ENCODE data around the gene GRM4.

The GRM4 gene

DNA sequence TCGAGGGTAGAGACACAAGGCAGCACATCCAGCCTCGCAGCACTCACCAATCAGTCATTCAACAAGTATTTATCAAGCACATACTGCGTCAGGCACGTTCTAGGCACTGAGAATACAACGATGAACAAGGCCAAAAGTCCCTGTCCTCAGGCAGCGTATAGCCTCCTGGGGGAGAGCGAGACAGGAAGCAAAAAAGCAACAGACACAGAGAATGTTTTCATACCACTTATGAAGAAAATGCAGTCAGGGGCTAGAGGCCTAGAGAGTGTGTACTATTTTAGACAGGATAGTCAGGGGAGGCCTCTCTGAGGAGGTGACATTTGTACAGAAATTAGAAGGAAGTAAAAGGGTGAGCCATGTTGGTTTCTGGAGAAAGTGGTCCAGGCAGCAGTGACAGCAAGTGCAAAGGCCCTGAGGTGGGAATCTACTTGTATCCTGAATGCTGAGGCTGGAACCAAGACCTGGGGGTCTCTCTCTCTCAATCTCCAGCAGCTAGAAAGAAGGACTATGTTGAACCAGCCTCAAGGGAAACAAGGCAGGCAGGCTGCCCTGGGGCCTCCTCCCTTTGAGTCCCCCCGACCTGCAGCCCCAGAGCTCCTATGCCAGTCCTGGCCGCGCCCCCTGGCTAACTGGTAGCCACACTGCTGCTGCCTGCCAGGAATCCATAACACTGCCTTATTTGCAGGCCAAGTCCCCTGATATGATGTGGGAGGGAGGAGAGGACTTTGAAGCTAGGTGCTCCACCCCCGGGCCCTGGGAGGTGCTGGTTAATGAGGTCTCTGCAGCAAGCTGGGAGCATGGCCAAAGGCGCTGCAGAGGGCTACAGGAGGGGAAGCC, 151.2 kb downstream of the GRM4 start:
- no peak for DNase-seq (ENCODE audit: low spot score)

DNA sequence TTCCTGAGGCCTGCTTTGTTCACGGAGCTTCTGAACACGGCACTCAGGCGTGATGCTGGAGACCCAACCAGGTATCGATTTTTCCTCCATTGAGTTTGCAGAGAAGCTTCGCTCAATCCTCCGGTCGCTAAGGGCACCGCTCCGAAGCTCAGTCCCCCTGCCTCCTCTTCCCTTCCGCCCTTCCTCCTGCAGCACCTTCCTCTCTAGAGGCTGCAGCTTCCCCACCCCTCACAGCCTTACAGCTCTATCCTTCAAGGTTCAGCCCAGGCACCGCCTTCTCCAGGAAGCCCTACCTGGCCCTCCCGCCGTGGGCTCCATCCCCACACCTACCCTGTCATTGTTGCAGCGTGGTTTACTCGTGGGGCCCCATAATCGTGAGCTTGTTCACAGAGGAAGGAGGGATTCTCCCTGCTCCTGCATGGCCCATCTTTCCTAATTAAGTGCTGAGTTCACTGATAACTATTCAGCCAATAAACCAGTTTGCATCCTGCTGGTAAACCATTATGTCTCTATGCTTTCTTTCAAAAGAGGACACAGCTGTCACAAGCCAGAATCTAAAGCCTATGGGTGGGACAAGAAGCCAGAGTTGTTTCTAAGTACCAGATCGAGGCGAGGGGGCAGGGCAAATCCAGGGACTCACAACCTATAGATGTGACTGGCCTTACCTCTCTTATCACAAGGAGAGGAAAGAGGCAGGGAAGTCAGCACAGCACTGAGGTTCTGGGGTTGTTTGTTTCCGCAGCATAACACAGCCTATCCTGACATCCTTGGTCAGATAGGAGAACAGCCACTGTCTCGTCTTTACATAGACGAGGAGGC, 152.0 kb downstream of the GRM4 start:
- DNase-seq (ENCODE audit: low spot score) = no peak

DNA sequence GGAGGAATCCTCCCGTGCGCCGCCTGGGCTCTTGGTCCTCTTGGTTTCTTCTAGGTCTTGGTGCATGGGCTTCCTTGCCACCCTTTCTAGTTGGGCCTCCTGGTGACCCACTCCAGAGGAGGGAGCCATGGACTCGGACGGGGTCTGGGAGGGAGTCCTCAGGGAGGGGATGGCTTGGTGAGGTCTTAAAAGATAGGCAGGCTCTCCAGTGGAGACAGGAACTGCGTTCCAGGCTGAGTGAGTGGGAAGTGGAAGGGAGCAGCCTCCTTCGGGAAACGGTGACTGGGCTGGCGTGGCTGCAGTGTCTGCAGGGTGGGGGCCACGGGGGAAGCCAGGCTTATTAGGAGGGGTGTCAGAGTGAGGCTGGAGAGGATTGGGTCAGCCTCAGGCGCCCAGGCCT, 152.8 kb downstream of the GRM4 start:
- no peak for DNase-seq (ENCODE audit: low spot score)

DNA sequence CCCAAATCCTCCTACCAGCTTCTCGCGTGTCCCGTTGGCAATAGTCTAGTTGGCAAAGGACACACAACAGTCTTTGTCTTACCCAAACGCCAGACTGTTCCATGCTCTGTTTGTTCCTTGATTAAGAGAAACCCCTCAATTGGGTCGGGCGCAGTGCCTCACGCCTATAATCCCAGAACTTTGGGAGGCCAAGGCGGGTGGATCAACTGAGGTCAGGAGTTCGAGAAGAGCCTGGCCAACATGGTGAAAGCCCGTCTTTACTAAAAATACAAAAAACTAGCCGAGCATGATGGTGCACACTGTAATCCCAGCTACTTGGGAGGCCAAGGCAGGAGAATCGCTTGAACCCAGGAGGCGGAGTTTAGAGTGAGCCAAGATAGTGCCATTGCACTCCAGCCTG, 153.7 kb downstream of the GRM4 start:
- DNase-seq (ENCODE audit: low spot score) = no peak

DNA sequence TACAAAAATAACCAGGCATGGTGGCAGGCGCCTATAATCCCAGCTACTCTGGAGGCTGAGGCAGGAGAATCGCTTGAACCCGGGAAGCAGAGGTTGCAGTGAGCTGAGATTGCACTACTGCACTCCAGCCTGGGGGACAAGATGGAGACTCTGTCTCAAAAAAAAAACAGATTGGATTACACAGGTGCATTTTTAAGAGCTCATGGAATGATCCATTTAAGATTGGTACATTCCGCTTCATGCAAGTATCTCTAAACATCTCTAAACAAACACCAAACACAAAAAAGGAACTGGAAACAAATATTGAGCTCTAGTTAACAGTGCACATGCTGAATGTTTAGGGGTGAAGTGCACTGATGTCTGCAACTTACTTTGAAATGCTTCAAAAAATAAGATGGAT, 154.3 kb downstream of the GRM4 start:
- DNase-seq (ENCODE audit: low spot score) = no peak

DNA sequence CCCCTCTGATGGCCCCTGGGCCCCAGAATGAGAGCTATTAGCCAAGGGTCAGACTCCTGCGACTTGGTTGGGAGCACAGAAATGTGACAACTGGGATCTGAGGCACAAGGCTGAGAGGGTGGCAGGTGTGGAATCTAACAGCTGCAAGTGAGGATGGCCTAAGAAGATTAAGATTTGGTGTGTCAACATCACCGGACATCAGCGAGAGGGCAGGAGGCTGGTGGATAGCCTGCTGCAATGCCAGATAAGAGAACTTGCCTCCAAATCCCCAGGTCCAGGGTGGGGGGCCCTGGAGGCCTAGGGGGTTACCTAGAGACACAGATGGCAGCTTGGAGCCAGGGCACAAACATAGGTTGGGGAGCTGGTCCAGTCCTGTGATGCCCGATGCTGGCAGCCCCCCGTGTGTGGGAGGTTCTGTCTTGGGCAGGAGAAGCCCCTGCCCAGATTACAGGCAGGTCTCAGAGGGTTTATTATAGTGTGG, 155.8 kb downstream of the GRM4 start:
- no peak for DNase-seq (ENCODE audit: low spot score)

DNA sequence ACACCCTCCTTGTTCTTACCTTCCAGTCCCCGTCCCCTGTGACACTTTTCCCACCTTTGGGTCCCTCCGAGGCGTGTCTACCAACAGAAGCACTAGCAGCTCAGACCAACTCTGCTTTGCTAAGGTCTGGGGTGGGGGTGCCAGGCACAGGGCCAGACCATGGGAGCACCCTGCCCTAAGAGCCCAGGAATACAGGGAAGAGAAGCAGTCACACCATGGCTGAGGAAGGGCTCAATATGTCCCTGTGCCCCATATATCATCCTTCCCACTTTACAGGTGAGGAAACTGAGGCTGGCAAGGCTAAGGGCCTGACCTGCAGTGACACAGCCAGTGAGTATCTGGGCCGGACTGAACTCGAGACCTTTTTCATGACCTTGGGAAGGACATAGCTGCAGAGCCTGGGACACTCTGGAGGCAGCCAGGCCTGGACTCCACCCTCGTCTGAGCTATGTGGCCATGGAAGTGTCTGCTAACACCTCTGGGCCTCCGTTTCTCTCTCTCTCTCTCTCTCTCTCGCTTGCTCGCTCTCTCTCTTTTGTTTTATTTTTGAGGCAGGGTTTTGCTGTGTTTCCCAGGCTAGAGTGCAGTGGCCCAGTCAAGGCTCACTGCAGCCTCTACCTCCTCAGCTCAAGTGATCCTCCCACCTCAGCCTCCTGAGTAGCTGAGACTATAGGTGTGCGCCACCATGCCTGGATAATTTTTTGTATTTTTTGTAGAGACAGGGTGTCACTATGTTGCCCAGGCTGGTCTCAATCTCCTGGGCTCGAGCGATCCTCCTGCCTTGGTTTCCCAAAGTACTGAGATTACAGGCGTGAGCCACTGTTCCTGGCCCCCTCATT, 156.7 kb downstream of the GRM4 start:
- DNase-seq (ENCODE audit: low spot score) = no peak

DNA sequence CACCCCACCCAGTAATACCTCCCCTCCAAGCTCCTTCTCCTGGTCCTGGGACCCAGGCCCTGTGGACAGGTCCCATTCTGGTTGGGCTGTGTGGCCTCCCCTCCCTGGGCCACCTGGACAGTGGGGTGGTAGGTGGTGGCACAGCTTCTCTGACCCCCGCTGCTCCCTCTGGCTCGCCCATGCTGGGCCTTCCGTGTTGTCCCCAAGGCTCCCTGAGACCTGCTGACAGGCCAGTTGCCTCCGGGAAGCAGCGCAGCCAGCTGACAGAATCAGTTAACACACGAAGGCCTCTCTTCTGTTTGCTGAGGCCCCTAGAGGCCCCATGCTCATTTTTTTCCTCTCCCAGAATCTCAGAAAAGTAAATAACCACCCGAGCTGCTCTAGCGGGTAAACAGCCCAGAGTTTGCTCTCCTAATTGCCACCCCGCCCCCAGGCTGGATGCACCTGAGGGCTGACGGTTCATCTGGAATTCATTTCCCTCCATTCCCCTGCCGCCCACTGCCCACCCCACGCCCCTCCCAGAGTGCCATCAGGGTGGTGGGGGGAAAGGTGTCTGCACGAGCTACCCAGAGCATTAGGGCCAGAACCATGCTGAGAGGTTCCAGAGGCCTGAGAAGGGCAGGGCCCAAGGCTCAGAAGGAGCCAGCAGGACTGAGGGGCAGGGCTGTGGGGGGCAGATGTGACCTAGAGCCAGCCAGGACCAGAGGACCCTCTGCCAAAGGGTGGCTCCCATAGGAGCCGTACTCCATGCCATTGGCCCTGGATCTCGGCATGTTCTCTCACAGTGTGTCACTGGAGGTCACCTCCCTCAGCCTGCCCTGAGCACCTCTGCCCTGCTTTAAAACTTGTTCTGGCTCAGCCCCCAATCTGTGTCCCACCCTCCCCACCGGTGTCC, 157.5 kb downstream of the GRM4 start:
- no peak for DNase-seq (ENCODE audit: low spot score)

DNA sequence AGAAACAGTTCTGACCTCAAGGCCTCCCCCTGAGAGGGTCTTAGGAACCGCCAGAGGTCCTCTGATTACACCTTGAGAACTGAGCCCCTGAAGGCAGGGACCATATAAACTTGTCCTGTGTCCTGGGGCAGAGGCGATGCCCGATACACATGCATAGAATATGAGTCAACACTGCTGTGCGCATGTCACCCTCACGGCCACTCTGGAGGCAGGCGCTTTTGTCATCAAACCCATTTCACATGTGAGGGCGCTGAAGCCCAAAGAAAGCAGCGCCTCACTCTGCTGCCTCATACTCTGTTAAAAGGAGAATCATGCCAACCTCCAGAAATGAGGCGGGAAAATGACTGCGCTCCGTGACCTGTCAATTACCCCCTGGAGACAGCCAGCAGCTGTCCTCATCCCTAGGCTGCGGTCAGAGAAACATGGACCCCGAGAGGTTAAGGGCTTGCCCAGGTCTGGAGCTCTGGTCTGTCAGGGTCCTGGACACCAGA, 158.3 kb downstream of the GRM4 start:
- DNase-seq (ENCODE audit: low spot score) = no peak

DNA sequence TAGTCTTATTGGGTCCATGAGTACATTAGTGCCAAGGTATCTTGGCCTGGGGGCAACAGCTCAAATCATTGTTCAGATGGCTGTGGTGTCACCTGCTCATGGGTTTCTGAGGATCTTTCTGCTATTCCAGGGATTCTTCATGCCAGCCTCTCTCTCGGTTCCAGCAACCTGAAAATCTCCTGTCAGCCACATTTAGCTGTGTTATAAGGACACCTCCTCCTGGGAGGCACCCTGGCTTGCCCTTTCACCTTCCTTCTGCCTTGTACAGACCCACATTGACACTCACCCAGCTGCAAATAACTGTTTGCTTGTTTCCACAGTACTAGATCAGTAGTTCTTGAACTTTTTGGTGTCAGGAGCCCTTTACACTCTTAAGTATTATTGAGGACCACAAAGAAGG, 159.9 kb downstream of the GRM4 start:
- DNase-seq (ENCODE audit: low spot score) = no peak

DNA sequence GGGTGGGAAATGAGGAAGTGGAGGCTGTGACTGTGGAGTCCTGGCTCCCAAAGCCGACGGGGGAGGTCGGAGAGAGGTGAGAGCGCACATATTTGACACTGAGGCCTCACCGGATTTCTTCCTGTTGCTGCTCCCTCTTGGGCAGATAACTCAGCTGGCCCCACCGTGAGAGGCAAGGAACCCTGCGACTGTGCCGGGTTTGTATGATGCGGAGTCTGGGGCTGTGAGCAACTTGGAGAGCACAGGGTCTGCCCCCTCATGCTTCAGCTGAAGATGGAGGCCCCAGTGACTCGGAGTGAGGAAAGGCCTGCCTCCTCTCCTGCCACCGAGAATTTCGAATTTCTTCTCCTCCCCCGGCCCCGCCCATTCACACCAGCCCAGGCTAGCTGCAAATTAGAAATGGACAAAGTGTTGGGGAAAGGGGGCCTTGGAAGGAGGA, 160.6 kb downstream of the GRM4 start:
- no peak for DNase-seq (ENCODE audit: low spot score)

DNA sequence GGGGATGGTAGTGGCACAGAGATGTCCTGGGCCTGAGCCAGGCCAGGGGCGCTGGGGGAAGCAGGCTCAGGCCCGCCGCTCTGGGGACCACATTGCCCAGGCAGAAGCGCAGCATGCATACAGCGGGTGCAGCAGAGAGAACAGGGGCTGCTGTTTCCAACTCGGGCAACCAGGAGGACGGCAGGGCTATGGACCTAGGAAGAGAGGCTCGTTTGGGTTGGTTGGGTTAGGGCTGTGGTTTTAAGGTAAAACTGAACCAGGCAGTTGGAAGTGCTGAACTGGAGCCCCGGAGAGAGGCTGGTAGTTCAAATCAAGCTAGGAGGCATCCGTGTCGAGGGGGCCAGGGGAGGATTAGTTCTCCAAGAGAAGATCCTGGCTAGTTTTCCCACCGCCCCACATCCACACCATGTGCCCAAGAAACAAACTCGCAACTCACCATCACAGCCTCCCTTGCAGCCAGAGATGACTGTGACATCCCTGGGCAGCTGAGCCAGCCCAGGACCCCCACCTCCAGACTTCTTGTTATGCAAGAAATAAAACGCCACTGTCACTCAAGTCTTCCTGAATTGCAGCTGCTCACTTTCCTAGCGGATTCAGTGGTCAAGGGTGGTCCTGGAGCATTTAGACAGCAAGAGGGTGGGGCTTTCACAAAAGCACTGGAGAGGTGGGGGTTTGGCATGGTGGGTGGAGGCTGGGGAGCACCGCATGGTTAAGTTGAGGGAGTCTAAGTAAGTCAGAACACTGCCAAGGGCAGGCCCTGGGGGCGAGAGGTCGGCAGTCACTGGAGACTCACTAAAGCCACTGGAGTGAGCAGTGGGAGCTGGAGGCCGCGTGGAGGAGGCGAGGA, 161.2 kb downstream of the GRM4 start:
- no peak for DNase-seq (ENCODE audit: low spot score)

DNA sequence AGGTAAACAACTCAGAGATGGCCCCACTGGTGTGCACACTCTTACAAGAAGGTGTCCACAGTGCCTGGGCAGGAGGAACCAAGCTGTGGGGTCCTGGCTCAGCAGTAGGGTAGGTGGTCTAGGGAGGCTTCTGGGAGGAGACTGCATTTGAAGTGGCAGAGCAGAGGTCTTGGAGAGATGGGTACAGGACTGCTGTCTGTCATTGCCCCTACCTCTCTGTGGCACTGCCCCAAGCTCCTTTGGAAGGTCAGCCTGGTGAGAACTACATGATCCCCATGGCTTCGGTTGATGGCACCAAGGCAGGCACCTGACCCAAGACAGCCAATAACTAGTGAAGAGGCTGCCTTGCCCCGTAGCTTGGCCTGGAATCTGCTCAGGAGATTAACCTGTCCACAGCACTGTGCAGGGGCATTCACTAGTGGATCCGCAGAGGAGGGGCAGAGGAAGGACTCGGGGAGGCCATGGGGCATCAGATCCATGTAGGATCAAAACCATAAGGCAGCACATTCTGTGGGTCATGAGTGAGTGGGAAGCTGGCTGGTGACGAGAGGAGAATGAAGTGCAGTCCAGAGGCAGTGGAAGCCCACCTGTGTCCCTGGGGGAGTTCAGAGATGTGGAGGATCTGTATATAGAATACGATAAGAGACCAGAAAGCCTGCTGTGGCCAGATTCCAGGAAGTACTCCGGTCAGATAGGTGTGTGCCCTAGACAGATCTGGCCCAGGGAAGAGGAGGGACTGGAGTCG, 162.0 kb downstream of the GRM4 start:
- no peak for DNase-seq (ENCODE audit: low spot score)

DNA sequence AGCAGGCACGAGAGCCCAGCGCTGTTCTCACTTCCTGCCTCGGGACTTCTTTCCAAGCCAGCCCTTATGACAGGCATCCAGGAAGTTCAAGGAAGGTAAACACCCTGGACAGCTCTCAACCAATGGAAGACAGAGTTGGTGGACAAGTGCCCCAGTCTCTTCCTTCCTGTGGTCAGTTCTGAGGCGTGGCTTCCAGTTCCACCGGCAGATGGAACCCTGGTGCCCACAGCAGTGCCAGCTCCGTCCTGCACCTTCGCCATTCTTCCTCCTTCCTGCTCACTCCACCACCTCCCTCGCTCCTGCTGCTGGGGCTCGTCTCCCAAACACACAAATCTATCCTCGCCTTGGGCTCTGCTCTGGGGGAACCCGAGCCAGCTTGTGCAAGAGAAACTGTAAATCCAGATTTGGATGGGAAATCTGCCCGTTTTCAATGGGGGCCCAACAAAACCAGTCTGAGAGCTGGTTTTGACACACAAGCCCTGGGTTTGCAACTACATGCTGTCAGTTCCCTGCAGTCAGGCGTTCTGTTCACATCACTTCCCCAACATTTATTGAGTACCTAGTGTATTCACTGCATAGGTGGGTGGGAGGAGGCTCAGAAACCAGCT, 162.7 kb downstream of the GRM4 start:
- no peak for DNase-seq (ENCODE audit: low spot score)

DNA sequence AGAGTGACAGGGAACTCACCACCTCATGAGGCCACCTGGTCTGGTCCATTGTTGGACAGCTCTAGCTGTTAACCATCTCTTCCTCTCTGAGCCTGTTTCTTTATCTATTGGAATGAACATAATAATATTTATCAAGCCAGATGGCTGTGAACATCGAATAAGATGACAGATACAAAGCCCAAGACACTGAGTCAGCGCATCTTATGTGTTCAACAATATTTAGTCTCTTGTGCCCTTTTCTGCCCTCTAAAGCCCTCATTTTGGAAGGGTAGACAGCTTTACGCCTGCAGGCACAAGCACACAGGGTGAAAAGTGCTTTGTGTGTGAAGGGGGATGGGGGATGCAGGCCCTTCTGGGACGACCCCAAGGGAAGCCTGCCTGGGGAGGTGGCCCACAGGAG, 164.0 kb downstream of the GRM4 start:
- DNase-seq (ENCODE audit: low spot score) = no peak

DNA sequence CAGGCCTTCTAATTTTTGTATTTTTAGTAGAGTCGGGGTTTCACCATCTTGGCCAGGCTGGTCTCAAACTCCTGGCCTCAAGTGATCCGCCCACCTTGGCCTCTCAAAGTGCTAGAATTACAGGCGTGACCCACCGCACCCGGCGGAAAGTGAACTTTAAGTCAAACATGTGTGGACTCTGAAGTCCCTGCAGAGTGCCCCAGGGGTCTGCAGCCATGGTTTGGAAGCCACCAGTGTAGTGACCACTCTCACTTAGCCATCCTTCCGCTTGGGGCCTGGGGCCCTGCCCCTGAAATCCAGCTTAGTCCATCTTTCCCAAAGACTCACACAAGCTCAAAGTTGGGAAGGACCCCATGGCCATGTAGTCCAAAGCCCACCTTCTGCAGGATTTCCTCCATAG, 164.5 kb downstream of the GRM4 start:
- DNase-seq (ENCODE audit: low spot score) = no peak

DNA sequence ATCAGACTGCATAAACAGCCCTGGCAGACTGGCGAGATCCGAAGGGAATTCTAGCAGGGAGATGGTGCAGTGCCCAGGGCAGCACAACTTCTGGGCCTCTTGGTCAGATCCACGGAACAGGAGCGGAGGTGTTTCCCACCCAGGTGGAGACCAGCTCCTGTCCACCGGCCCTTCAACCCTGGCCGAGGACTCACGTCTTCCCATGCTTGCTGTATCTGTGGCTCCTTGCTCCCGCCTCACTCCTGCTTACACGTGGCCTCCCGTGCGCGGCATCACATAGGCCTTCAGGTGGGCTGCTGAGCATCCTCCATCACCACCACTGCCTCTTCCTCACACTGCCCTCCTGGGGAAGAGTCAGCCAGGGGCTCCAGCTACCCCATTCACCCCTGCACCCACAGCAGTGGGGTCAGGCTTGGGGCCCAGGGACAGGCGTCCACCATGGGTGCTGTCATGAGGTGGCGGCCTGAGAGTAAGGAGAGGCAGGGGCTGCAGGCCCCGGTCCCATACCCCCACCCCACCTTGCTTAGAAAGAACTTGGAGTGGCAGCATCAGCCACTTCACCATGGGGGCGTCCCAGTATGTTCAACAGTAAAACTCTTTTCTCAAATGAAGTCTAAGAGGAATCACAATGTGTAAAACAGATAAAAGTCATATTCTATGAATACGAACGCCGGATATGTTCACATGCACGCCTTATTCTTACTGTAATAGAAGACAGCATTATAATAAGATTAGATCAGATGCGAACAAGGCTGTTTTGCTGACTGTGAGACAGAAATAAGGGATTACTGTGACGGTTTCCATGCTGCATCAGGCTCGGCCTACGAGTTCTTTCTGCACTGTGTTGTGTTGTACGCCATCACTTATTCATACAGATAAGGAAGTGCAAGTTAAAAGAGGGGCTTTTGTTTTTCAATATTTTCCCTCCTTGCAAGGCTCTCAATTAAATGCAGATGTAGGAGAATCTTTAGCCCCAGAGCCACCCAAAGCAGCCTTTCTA, 165.4 kb downstream of the GRM4 start:
- no peak for DNase-seq (ENCODE audit: low spot score)

DNA sequence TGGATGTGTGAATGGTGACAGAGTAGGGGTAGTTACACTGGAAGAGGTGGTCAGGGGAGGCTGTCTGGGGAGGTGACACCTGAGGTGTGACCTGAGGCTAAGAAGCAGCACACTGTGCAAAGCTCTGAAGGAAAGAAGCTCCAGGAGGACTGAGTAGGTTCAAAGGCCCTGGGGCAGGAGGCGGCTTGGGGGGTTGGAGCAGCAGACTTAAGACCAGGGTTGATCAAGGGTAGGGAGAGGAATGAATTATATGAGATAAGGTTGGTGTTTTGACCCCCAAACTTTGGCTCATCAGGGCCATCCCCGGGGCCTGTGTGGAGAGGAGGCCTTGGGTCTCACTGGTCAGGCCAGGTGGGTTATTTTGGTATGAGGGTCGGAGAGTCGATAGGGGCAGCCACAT, 166.1 kb downstream of the GRM4 start:
- no peak for DNase-seq (ENCODE audit: low spot score)

Data from hematopoietic multipotent progenitor cell treated with erythropoietin and hydrocortisone succinate and interleukin-3 and kit ligand, for 15 days (in vitro differentiated cells).